Activated CD4-positive, alpha-beta memory T cell treated with anti-CD3 and anti-CD28 coated beads for 36 hours (primary cell): ENCODE data around the gene CRYBA2. TPM values are rescaled to one million over a fixed set of nuclear protein-coding genes. Genes with fewer than 3 reads are reported as not detected.
A peak's percentile ranks its signal among the peaks of the same experiment; 100 is the strongest.

Source experiments
- CTCF ChIA-PET: fragments of 350-600 bp; sonication (Branson Sonifier 250); formaldehyde crosslinking; loops from one replicate; lab custom pipeline; 2021; ENCODE audit warnings: antibody characterized with exemption, inconsistent platforms; lab: Charles Lee
- POLR2A ChIA-PET: fragments of 350-600 bp; sonication (Branson Sonifier 250); formaldehyde crosslinking; loops from one replicate; lab custom pipeline; 2021; ENCODE audit warnings: antibody characterized with exemption; lab: Charles Lee
- DNase-seq: peaks from one replicate; pipeline ENCODE4 v3.0.0-alpha.2; 2020
- H3K27ac Mint-ChIP-seq: one replicate; pipeline ENCODE4 v1.8.0; 2021; ENCODE audit warnings: mixed read lengths
- H3K27me3 Mint-ChIP-seq: one replicate; pipeline ENCODE4 v1.8.0; 2021; ENCODE audit warnings: mixed read lengths
- H3K36me3 Mint-ChIP-seq: one replicate; pipeline ENCODE4 v1.8.0; 2021; ENCODE audit warnings: mixed read lengths
- H3K4me1 Mint-ChIP-seq: one replicate; pipeline ENCODE4 v1.8.0; 2021; ENCODE audit warnings: low read depth, mixed read lengths
- H3K4me3 Mint-ChIP-seq: one replicate; pipeline ENCODE4 v1.8.0; 2021; ENCODE audit warnings: mild to moderate bottlenecking, mixed read lengths
- H3K9me3 Mint-ChIP-seq: one replicate; pipeline ENCODE4 v1.8.0; 2021; ENCODE audit warnings: mixed read lengths
- intact Hi-C: fragments of 100-400 bp; cut with micrococcal nuclease; formaldehyde crosslinking; loops from one replicate; pipeline ENCODE4 v1.15.1; 2023
- total RNA-seq, 2 experiments: library from RNA; stranded (reverse); gene quantifications; one replicate each; pipeline ENCODE4 v1.2.3, GENCODE V29; 2021

Gene CRYBA2
- total RNA-seq, 2 experiments from 2014 or later: not detected

GRCh38 chr2:218995972-218996711, 2.9 kb upstream of the CRYBA2 start:
- peaks cover 2% of the 10 kb centered on the region for H3K4me1 Mint-ChIP-seq
- CTCF ChIA-PET: interaction anchor here (0.6 to 6.0 kb wide), 20 partner anchors 9 to 164 kb away, joined by 3 to 111 read pairs (median 5); partner anchors contain the start of genes FEV and WNT10A
- no peaks in the 10 kb centered on the region for H3K9me3 Mint-ChIP-seq
- peaks cover 73% of the 10 kb centered on the region for H3K27me3 Mint-ChIP-seq
- H3K27ac Mint-ChIP-seq: no peak overlapping the region
- intact Hi-C loops: no loop called here
- peak; percentile 86 for DNase-seq
- POLR2A ChIA-PET: interaction anchor here (0.8 kb wide), 1 partner anchor 29 kb away, joined by 3 read pairs; no protein-coding TSS in a partner anchor
- no peak overlapping the region for H3K4me3 Mint-ChIP-seq
- no peaks in the 10 kb centered on the region for H3K36me3 Mint-ChIP-seq

GRCh38 chr2:218995561-218995960, 2.3 kb upstream of the CRYBA2 start:
- ChIA-PET POLR2A (interaction anchor here (0.6 to 1.3 kb wide), 2 partner anchors 97 to 181 kb away, joined by 3 to 5 read pairs; partner anchors contain the start of gene CNPPD1), CTCF (interaction anchor here (0.7 to 6.0 kb wide), 27 partner anchors 13 to 335 kb away, joined by 3 to 111 read pairs (median 5); partner anchors contain the start of genes CDK5R2, FEV and WNT10A)
- Mint-ChIP-seq H3K4me1 (peaks cover 2% of the 10 kb centered on the region), H3K36me3 (no peaks in the 10 kb centered on the region), H3K4me3 (no peak overlapping the region), H3K27ac (no peak overlapping the region), H3K9me3 (no peaks in the 10 kb centered on the region), H3K27me3 (peaks cover 73% of the 10 kb centered on the region)
- no peak for DNase-seq
- intact Hi-C loops: no loop called here

- no peak for DNase-seq
- CTCF ChIA-PET: interaction anchor here (0.7 to 6.0 kb wide), 5 partner anchors 9 to 65 kb away, joined by 3 to 111 read pairs (median 3); partner anchors contain the start of genes CFAP65 and FEV
- Mint-ChIP-seq H3K4me1 (peaks cover 2% of the 10 kb centered on the region), H3K4me3 (no peak overlapping the region), H3K27ac (no peak overlapping the region), H3K36me3 (no peaks in the 10 kb centered on the region), H3K27me3 (peaks cover 72% of the 10 kb centered on the region), H3K9me3 (no peaks in the 10 kb centered on the region)
- intact Hi-C loops: no loop called here
- POLR2A ChIA-PET: no interaction called here
Observed at GRCh38 chr2:218992703-218993344, 398 bp downstream of the CRYBA2 start.

- Mint-ChIP-seq H3K9me3 (no peaks in the 10 kb centered on the region), H3K27me3 (peaks cover 74% of the 10 kb centered on the region), H3K36me3 (no peaks in the 10 kb centered on the region), H3K27ac (no peak overlapping the region), H3K4me1 (peaks cover 2% of the 10 kb centered on the region), H3K4me3 (no peak overlapping the region)
- POLR2A ChIA-PET: no interaction called here
- CTCF ChIA-PET: interaction anchor here (0.7 to 6.0 kb wide), 4 partner anchors 10 to 66 kb away, joined by 3 to 111 read pairs (median 3); partner anchors contain the start of genes CFAP65 and FEV
- no peak for DNase-seq
- intact Hi-C loops: no loop called here
Observed at GRCh38 chr2:218992196-218992595, 1.0 kb downstream of the CRYBA2 start.

GRCh38 chr2:218991674-218992168, 1.5 kb downstream of the CRYBA2 start:
- H3K27ac Mint-ChIP-seq: no peak overlapping the region
- ChIA-PET POLR2A (no interaction called here), CTCF (interaction anchor here (0.6 to 6.0 kb wide), 5 partner anchors 9 to 295 kb away, joined by 3 to 111 read pairs (median 3); partner anchors contain the start of genes CFAP65 and FEV)
- H3K27me3 Mint-ChIP-seq: peaks cover 75% of the 10 kb centered on the region
- DNase-seq: no peak
- H3K4me3 Mint-ChIP-seq: no peak overlapping the region
- no peaks in the 10 kb centered on the region for H3K9me3 Mint-ChIP-seq
- H3K4me1 Mint-ChIP-seq: peaks cover 2% of the 10 kb centered on the region
- intact Hi-C loops: no loop called here
- H3K36me3 Mint-ChIP-seq: no peaks in the 10 kb centered on the region

GRCh38 chr2:218990612-218991011, 2.6 kb downstream of the CRYBA2 start:
- no peak overlapping the region for H3K4me3 Mint-ChIP-seq
- no peak overlapping the region for H3K27ac Mint-ChIP-seq
- H3K36me3 Mint-ChIP-seq: no peaks in the 10 kb centered on the region
- H3K27me3 Mint-ChIP-seq: peaks cover 77% of the 10 kb centered on the region
- POLR2A ChIA-PET: no interaction called here
- H3K4me1 Mint-ChIP-seq: peaks cover 2% of the 10 kb centered on the region
- CTCF ChIA-PET: interaction anchor here (0.6 to 3.2 kb wide), 4 partner anchors 10 to 114 kb away, joined by 3 to 17 read pairs (median 4); partner anchors contain the start of gene CDK5R2
- DNase-seq: no peak
- intact Hi-C loops: no loop called here
- H3K9me3 Mint-ChIP-seq: no peaks in the 10 kb centered on the region

- ChIA-PET CTCF (interaction anchor here (0.6 to 3.2 kb wide), 5 partner anchors 10 to 114 kb away, joined by 3 to 17 read pairs (median 5); partner anchors contain the start of gene CDK5R2), POLR2A (no interaction called here)
- Mint-ChIP-seq H3K4me3 (no peak overlapping the region), H3K4me1 (peaks cover 2% of the 10 kb centered on the region), H3K36me3 (no peaks in the 10 kb centered on the region), H3K9me3 (no peaks in the 10 kb centered on the region), H3K27me3 (peaks cover 74% of the 10 kb centered on the region), H3K27ac (no peak overlapping the region)
- intact Hi-C loops: no loop called here
- DNase-seq: no peak
Observed at GRCh38 chr2:218990052-218990451, 3.2 kb downstream of the CRYBA2 start.

GRCh38 chr2:218988650-218989049, 4.6 kb downstream of the CRYBA2 start:
- Mint-ChIP-seq H3K4me1 (peaks cover 7% of the 10 kb centered on the region), H3K27me3 (peaks cover 73% of the 10 kb centered on the region), H3K9me3 (no peaks in the 10 kb centered on the region), H3K27ac (no peak overlapping the region), H3K4me3 (no peak overlapping the region), H3K36me3 (no peaks in the 10 kb centered on the region)
- no peak for DNase-seq
- intact Hi-C loops: no loop called here
- ChIA-PET CTCF (interaction anchor here (0.9 to 3.2 kb wide), 4 partner anchors 8 to 223 kb away, joined by 3 to 17 read pairs (median 5); no protein-coding TSS in a partner anchor), POLR2A (interaction anchor here (0.5 kb wide), 1 partner anchor 47 kb away, joined by 4 read pairs; no protein-coding TSS in a partner anchor)

GRCh38 chr2:218988164-218988563, 5.1 kb downstream of the CRYBA2 start:
- intact Hi-C loops: no loop called here
- H3K27me3 Mint-ChIP-seq: peaks cover 77% of the 10 kb centered on the region
- H3K9me3 Mint-ChIP-seq: no peaks in the 10 kb centered on the region
- ChIA-PET POLR2A (interaction anchor here (0.5 kb wide), 1 partner anchor 47 kb away, joined by 4 read pairs; no protein-coding TSS in a partner anchor), CTCF (interaction anchor here (0.9 to 3.2 kb wide), 3 partner anchors 8 to 223 kb away, joined by 3 to 17 read pairs (median 4); no protein-coding TSS in a partner anchor)
- H3K4me3 Mint-ChIP-seq: no peak overlapping the region
- no peaks in the 10 kb centered on the region for H3K36me3 Mint-ChIP-seq
- H3K27ac Mint-ChIP-seq: no peak overlapping the region
- H3K4me1 Mint-ChIP-seq: peaks cover 9% of the 10 kb centered on the region
- no peak for DNase-seq

- H3K9me3 Mint-ChIP-seq: no peaks in the 10 kb centered on the region
- POLR2A ChIA-PET: no interaction called here
- H3K36me3 Mint-ChIP-seq: no peaks in the 10 kb centered on the region
- peaks cover 19% of the 10 kb centered on the region for H3K4me1 Mint-ChIP-seq
- H3K27ac Mint-ChIP-seq: no peak overlapping the region
- intact Hi-C loops: no loop called here
- peaks cover 77% of the 10 kb centered on the region for H3K27me3 Mint-ChIP-seq
- DNase-seq: no peak
- CTCF ChIA-PET: no interaction called here
- no peak overlapping the region for H3K4me3 Mint-ChIP-seq
Observed at GRCh38 chr2:218986148-218986761, 7.0 kb downstream of the CRYBA2 start.

- Mint-ChIP-seq H3K9me3 (no peaks in the 10 kb centered on the region), H3K4me3 (no peak overlapping the region), H3K36me3 (no peaks in the 10 kb centered on the region), H3K4me1 (peaks cover 24% of the 10 kb centered on the region), H3K27me3 (peaks cover 75% of the 10 kb centered on the region), H3K27ac (no peak overlapping the region)
- ChIA-PET POLR2A (no interaction called here), CTCF (interaction anchor here (1.0 to 6.1 kb wide), 3 partner anchors 9 to 93 kb away, joined by 4 to 111 read pairs (median 6); partner anchors contain the start of gene CRYBA2)
- intact Hi-C loops: no loop called here
- no peak for DNase-seq
Observed at GRCh38 chr2:218985325-218986091, 7.7 kb downstream of the CRYBA2 start.
